ENCODE data around the gene AK2.

DNA sequence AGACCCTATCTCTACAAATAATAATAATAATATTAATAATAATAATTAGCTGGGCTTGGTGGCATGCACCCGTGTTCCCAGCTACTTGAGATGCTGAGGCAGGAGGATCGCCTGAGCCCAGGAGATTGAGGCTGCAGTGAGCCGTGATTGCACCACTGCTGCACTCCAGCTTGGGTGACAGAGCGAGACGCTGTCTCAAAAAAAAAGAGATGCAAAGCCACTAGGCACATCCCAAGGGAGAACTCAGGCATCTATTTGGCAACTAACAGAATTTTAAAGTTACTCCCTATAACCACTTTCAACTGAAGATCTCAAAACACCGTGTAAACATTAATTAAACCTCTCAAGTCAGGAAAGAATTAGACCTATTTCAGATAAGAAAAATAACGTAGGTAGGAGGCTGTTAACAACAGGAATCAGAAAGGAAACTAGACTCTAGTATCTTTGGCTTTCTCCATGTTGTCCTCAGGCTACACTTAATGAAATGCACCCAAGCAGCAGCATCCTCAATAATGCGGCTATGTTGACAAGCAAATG lies 75.8 kb downstream of the AK2 start:
- no peak for TF ChIP-seq CTCF (IDR thresholded peaks at IDR 0.05)
- no peak for TF ChIP-seq POLR2AphosphoS5 (IDR thresholded peaks at IDR 0.05)

Measured in upper lobe of left lung (tissue), 4 donors.